ENCODE results near the gene CLINT1. TPM values are rescaled to one million over a fixed set of nuclear protein-coding genes. Genes with fewer than 3 reads are reported as not detected.
A peak's percentile ranks its signal among the peaks of the same experiment; 100 is the strongest.

CLINT1 gene
- total and polyA plus RNA-seq, 12 donors, result 15.1 to 54.7 (median 50.7) TPM

GRCh38 chr5:157741131-157741530, 117.8 kb downstream of the CLINT1 start:
- intact Hi-C loops (cut with DNase I), result loop anchor here in 1 of 10 donors (5.0 kb wide), 1 partner anchor 414 kb away; no protein-coding TSS in a partner anchor

GRCh38 chr5:157740229-157740610, 118.7 kb downstream of the CLINT1 start:
- H3K9me3 ChIP-seq, result no peaks in the 10 kb centered on the region
- DNase-seq (no peak), ATAC-seq (no peak)
- H3K27me3 ChIP-seq, result no peaks in the 10 kb centered on the region
- intact Hi-C loops (cut with DNase I), result loop anchor here in 1 of 10 donors (5.0 kb wide), 1 partner anchor 413 kb away; no protein-coding TSS in a partner anchor
- peak in 6 of 9 donors; percentile 23 to 52 (median 35) for TF ChIP-seq CTCF (IDR thresholded peaks at IDR 0.05)
- H3K36me3 ChIP-seq, result peaks cover 0 to 50% (median 0%) of the 10 kb centered on the region in 9 donors
- WGBS, 2 donors, result 52 to 58% methylated on average over 3 of the region's 3 CpGs
- peaks cover 0 to 17% (median 11%) of the 10 kb centered on the region in 9 donors for H3K4me1 ChIP-seq
- no peak overlapping the region for H3K27ac ChIP-seq
- no peak overlapping the region for H3K4me3 ChIP-seq

More at GRCh38 chr5:157741131-157741530, 117.8 kb downstream of the CLINT1 start:
- 53 to 64% methylated on average over 4 of the region's 4 CpGs for WGBS, 2 donors
- no peak for DNase-seq
- peaks cover 0 to 40% (median 0%) of the 10 kb centered on the region in 9 donors for H3K36me3 ChIP-seq
- no peaks in the 10 kb centered on the region for H3K27me3 ChIP-seq
- peaks cover 0 to 20% (median 12%) of the 10 kb centered on the region in 9 donors for H3K4me1 ChIP-seq
- H3K27ac ChIP-seq, result no peak overlapping the region
- no peak for TF ChIP-seq CTCF (IDR thresholded peaks at IDR 0.05)
- ATAC-seq, result no peak
- H3K9me3 ChIP-seq, result no peaks in the 10 kb centered on the region
- H3K4me3 ChIP-seq, result no peak overlapping the region

GRCh38 chr5:157739388-157740228, 119.3 kb downstream of the CLINT1 start:
- Histone ChIP-seq H3K4me1 (peaks cover 0 to 11% (median 5%) of the 10 kb centered on the region in 9 donors), H3K9me3 (no peaks in the 10 kb centered on the region), H3K4me3 (no peak overlapping the region), H3K27me3 (no peaks in the 10 kb centered on the region), H3K36me3 (peaks cover 0 to 56% (median 0%) of the 10 kb centered on the region in 9 donors), H3K27ac (no peak overlapping the region)
- DNase-seq, result no peak
- no peak for ATAC-seq
- intact Hi-C loops (cut with DNase I), result loop anchor here in 2 of 10 donors (5.0 to 10.0 kb wide), 2 partner anchors 405 to 412 kb away; no protein-coding TSS in a partner anchor
- no peak for TF ChIP-seq CTCF (IDR thresholded peaks at IDR 0.05)
- WGBS, 2 donors, result 84 to 87% methylated on average over 12 of the region's 12 CpGs

- Histone ChIP-seq H3K9me3 (no peaks in the 10 kb centered on the region), H3K4me1 (peaks cover 0 to 8% (median 6%) of the 10 kb centered on the region in 9 donors), H3K4me3 (no peak overlapping the region), H3K36me3 (peaks cover 0 to 74% (median 5%) of the 10 kb centered on the region in 9 donors), H3K27ac (no peak overlapping the region), H3K27me3 (no peaks in the 10 kb centered on the region)
- 87 to 90% methylated on average over 6 of the region's 6 CpGs for WGBS, 2 donors
- DNase-seq (no peak), ATAC-seq (no peak)
- TF ChIP-seq CTCF (IDR thresholded peaks at IDR 0.05), result no peak
- intact Hi-C loops (cut with DNase I), result loop anchor here in 1 of 10 donors (10.0 kb wide), 1 partner anchor 401 kb away; no protein-coding TSS in a partner anchor
Measured at GRCh38 chr5:157735991-157736390, 123.0 kb downstream of the CLINT1 start.

Other genes with a start within 250 kb of the CLINT1 start
- under 1 TPM in 7 of 10 donors, not detected in 3; 0.12 to 0.21 (median 0.17) TPM for gene SOX30, start 206.7 kb downstream of the CLINT1 start, total RNA-seq
- gene SOX30, start 206.7 kb downstream of the CLINT1 start, polyA plus RNA-seq, result under 1 TPM in 1 of 2 donors, not detected in 1; 0.04 TPM
- not detected for gene C5orf52, start 187.6 kb downstream of the CLINT1 start, total RNA-seq
- not detected for gene C5orf52, start 187.6 kb downstream of the CLINT1 start, polyA plus RNA-seq
- gene THG1L, start 127.7 kb downstream of the CLINT1 start, total RNA-seq, result 1 to 10 TPM; 3.4 to 9.5 (median 6.2) TPM
- 10 to 100 TPM in 1 of 2 donors, 1 to 10 TPM in 1; 6.4 to 11.9 TPM for gene THG1L, start 127.7 kb downstream of the CLINT1 start, polyA plus RNA-seq
- gene LSM11, start 115.4 kb downstream of the CLINT1 start, total RNA-seq, result 1 to 10 TPM in 9 of 10 donors, under 1 TPM in 1; 0.98 to 2.2 (median 1.7) TPM
- gene LSM11, start 115.4 kb downstream of the CLINT1 start, polyA plus RNA-seq, result 1 to 10 TPM in 1 of 2 donors, under 1 TPM in 1; 0.66 to 1.4 TPM

Measured in heart right ventricle (tissue), 16 donors.